ENCODE results near the gene CARD10. TPM values are rescaled to one million over a fixed set of nuclear protein-coding genes. Genes with fewer than 3 reads are reported as not detected.
"Not testable (repeated sequence)": the region's sequence is repeated elsewhere in the genome, so short reads cannot be mapped to it uniquely, and the experiment has no call there.

CARD10 gene
- polyA plus RNA-seq, 4 donors = 15.8 to 27.6 (median 24.9) TPM

- DNase-seq (ENCODE audit: low read depth in 4 of 4, low spot score in 2 of 4) = no peak
Observed at GRCh38 chr22:37471727-37472417, 47.3 kb downstream of the CARD10 start.

- no peak for DNase-seq (ENCODE audit: low read depth in 4 of 4, low spot score in 2 of 4)
Observed at GRCh38 chr22:37470087-37470445, 49.1 kb downstream of the CARD10 start.

GRCh38 chr22:37469416-37470086, 49.7 kb downstream of the CARD10 start:
- no peak for DNase-seq (ENCODE audit: low read depth in 4 of 4, low spot score in 2 of 4)

- not testable (repeated sequence) for DNase-seq (ENCODE audit: low read depth in 4 of 4, low spot score in 2 of 4)
Observed at GRCh38 chr22:37468201-37468695, 51.0 kb downstream of the CARD10 start.

- no peak for DNase-seq (ENCODE audit: low read depth in 4 of 4, low spot score in 2 of 4)
Observed at GRCh38 chr22:37467391-37467955, 51.7 kb downstream of the CARD10 start.

- no peak for DNase-seq (ENCODE audit: low read depth in 4 of 4, low spot score in 2 of 4)
Observed at GRCh38 chr22:37464181-37464580, 55.0 kb downstream of the CARD10 start.

GRCh38 chr22:37462983-37463382, 56.2 kb downstream of the CARD10 start:
- DNase-seq (ENCODE audit: low read depth in 4 of 4, low spot score in 2 of 4) = peak in 1 of 4 donors; percentile 65

- DNase-seq (ENCODE audit: low read depth in 4 of 4, low spot score in 2 of 4) = no peak
Observed at GRCh38 chr22:37462436-37462835, 56.8 kb downstream of the CARD10 start.

- DNase-seq (ENCODE audit: low read depth in 4 of 4, low spot score in 2 of 4) = no peak
Observed at GRCh38 chr22:37461961-37462360, 57.3 kb downstream of the CARD10 start.

GRCh38 chr22:37460684-37461083, 58.5 kb downstream of the CARD10 start:
- no peak for DNase-seq (ENCODE audit: low read depth in 4 of 4, low spot score in 2 of 4)

GRCh38 chr22:37459206-37459605, 60.0 kb downstream of the CARD10 start:
- no peak for DNase-seq (ENCODE audit: low read depth in 4 of 4, low spot score in 2 of 4)

GRCh38 chr22:37457093-37457893, 61.9 kb downstream of the CARD10 start:
- DNase-seq (ENCODE audit: low read depth in 4 of 4, low spot score in 2 of 4) = peak in 2 of 4 donors; percentile 50 to 60

- DNase-seq (ENCODE audit: low read depth in 4 of 4, low spot score in 2 of 4) = no peak
Observed at GRCh38 chr22:37456346-37456745, 62.9 kb downstream of the CARD10 start.

- no peak for DNase-seq (ENCODE audit: low read depth in 4 of 4, low spot score in 2 of 4)
Observed at GRCh38 chr22:37455896-37456295, 63.3 kb downstream of the CARD10 start.

- no peak for DNase-seq (ENCODE audit: low read depth in 4 of 4, low spot score in 2 of 4)
Observed at GRCh38 chr22:37454857-37455686, 64.1 kb downstream of the CARD10 start.

GRCh38 chr22:37453696-37454095, 65.5 kb downstream of the CARD10 start:
- no peak for DNase-seq (ENCODE audit: low read depth in 4 of 4, low spot score in 2 of 4)

GRCh38 chr22:37451218-37451617, 68.0 kb downstream of the CARD10 start:
- no peak for DNase-seq (ENCODE audit: low read depth in 4 of 4, low spot score in 2 of 4)

- DNase-seq (ENCODE audit: low read depth in 4 of 4, low spot score in 2 of 4) = no peak
Observed at GRCh38 chr22:37449331-37450001, 69.7 kb downstream of the CARD10 start.

- no peak for DNase-seq (ENCODE audit: low read depth in 4 of 4, low spot score in 2 of 4)
Observed at GRCh38 chr22:37448516-37449127, 70.6 kb downstream of the CARD10 start.

Data from left renal cortex interstitium (tissue), 4 donors.